Activated T-cell treated with anti-CD3 and anti-CD28 coated beads, Interleukin-2, amount 50 U/mL, for 1 hour (primary cell): ENCODE measurements around the gene FBLIM1.
A peak's percentile ranks its signal among the peaks of the same experiment; 100 is the strongest.

Source experiments
- DNase-seq: peaks from one replicate; pipeline ENCODE4 v3.0.0-alpha.2; 2020

FBLIM1 gene

GRCh38 chr1:15731735-15732685 lies 26.6 kb upstream of the FBLIM1 start:
- DNase-seq = no peak

DNA sequence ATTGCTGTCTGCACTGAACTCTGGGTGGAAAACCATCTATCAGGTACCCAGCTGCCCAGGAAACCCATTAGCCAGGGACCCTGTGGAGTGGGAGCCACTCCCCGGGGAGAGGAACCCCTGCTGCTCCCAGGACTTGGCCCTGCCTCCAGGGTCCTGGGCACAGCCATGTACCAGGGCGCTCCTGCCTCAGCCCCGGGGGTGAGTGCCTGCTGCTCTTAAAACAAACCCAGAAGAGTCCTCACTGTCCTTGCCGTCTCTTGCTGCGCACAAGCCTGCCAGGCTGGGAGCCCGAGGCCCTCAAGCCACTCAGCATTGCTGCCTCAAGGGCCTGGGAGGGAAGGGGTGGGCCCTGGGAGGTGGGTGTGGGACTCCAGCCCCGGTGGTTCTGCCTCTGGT lies 25.9 kb upstream of the FBLIM1 start:
- DNase-seq = no peak

DNA sequence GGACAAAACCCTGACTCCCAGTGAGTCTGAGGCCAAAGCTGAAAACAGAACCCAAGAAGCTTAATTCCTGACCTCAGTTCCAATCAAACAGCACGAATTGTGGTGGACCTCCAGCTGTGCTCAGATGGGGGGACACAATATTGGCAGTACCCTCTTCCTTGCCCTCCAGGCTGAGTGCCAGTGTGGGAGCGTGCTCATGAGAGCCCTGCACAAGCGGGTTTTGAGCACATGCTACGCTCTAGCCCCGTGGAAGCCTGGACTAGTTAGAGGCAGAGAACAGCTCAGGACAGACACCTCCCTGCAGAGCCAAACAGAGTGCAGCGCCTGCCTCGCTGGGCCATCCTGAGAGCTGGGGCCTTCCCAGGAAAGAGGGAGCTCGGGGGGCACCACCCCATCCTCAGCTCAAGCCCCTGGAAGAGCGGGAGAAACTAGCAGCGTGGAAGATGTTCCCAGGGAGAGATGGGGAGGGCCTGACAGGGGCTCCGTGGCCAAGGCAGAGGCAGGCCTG lies 25.3 kb upstream of the FBLIM1 start:
- DNase-seq = no peak

- DNase-seq = no peak
Measured at GRCh38 chr1:15733726-15734226, 24.8 kb upstream of the FBLIM1 start.

DNA sequence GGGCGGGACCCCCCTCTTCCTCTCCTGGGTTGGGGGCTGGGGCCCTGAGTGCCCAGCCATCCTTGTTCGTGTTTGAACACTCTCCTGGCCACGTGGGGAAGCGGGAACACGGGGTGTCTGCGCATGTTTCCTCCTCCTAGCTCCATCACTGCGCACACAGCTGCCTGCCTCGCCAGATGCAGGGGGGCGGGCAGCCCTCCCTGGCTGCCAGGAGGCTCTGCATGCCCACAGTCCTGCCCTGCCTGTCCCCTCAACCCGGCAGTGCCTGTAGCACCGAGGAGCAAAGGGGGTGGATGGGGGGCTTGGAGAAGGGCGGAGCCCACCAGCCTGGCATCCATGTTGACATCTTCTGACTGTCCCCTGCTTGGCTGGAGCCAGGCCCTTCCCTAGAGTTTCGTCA lies 24.3 kb upstream of the FBLIM1 start:
- no peak for DNase-seq

- DNase-seq = no peak
Measured at GRCh38 chr1:15734901-15735300, 23.7 kb upstream of the FBLIM1 start.

- no peak for DNase-seq
Measured at GRCh38 chr1:15735304-15736037, 23.1 kb upstream of the FBLIM1 start.

GRCh38 chr1:15736038-15736891 lies 22.3 kb upstream of the FBLIM1 start, which contains the start of gene SLC25A34:
Gene SLC25A34 (plus strand): TSS chr1:15736258. CDS start chr1:15736486, 228 bp downstream.
- no peak for DNase-seq

DNA sequence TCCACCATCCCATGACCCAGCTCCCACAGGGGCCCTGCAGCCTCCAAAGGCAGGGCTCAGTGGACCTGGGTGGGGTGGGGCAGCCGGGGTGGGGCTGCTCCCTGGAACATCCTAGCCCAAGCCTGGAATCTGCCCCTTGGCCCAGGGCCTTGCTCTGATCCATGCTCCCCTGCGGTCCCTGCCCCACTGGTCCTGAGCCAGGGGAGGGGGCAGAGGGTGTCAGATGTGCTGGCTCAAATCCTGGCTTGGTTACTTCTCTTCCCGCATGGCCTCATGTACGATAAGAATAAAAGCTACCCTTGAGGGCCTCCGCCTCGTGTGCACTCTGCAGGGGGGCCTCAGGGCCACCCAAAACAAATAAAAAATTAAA lies 21.7 kb upstream of the FBLIM1 start:
- DNase-seq = no peak

GRCh38 chr1:15737324-15738319 lies 21.0 kb upstream of the FBLIM1 start:
- no peak for DNase-seq

DNA sequence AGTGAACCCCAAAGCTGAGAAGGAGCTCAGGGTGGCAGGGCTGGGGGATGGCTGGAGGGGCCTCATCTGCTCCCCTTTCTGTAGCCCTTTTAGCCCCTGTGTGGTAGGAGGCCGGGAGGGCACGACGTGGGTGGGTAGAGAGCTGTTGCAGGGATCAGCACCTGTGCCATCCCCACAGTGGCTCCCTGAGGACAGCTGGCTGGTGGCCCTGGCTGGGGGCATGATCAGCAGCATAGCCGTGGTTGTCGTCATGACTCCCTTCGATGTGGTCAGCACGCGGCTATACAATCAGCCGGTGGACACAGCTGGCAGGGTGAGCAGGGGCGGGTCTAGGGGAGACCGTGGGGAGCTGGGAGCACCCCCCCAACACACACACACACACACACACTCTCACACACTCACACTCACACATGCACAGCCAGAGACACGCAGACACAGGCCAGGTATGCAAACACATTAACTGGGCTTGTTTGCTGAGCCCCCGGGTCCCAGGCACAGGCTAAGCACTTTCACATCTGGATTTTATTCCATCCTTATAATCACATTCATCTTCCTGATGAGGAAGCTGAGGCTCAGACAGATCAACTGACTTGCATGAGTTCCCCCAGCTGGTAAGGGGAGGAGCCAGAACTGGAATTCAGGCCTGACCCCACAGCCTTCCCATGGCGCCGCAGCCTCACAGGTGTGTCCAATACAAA lies 20.0 kb upstream of the FBLIM1 start:
- DNase-seq = no peak

DNA sequence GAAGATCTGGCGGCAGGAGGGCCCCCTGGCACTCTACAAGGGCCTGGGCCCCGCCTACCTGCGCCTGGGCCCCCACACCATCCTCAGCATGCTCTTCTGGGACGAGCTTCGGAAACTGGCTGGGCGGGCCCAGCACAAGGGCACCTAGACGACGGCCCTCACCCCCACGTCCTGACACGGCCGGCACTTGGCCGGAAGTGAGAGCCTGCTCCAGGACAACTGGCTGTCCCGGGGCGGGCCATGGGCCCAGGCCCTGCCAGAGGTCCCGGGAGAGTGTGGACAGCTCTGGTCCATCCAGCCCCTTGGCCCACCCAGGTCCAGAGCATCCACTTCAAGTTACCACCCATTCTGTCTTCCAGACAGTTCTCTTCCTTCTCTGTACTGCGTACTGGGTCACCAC lies 19.3 kb upstream of the FBLIM1 start:
- DNase-seq = no peak

DNA sequence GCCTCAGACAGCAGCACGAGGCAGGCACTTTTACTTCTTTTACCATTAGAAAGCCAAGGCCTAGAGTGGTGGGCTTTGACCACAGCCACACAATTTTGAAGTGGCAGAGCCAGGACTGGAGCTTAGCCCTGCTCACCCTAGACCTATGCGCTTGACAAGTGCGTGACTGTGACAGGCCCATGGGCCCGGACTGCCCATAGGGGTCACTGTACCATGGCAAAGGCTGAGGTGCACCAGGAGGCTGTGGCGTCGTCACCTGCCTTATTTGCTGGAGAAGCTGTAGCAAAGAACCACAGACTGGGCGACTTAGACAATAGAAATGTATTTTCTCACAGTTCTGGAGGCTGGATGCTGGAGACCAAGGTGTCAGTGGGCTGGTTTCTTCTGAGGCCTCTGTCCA lies 18.9 kb upstream of the FBLIM1 start:
- DNase-seq = no peak

DNA sequence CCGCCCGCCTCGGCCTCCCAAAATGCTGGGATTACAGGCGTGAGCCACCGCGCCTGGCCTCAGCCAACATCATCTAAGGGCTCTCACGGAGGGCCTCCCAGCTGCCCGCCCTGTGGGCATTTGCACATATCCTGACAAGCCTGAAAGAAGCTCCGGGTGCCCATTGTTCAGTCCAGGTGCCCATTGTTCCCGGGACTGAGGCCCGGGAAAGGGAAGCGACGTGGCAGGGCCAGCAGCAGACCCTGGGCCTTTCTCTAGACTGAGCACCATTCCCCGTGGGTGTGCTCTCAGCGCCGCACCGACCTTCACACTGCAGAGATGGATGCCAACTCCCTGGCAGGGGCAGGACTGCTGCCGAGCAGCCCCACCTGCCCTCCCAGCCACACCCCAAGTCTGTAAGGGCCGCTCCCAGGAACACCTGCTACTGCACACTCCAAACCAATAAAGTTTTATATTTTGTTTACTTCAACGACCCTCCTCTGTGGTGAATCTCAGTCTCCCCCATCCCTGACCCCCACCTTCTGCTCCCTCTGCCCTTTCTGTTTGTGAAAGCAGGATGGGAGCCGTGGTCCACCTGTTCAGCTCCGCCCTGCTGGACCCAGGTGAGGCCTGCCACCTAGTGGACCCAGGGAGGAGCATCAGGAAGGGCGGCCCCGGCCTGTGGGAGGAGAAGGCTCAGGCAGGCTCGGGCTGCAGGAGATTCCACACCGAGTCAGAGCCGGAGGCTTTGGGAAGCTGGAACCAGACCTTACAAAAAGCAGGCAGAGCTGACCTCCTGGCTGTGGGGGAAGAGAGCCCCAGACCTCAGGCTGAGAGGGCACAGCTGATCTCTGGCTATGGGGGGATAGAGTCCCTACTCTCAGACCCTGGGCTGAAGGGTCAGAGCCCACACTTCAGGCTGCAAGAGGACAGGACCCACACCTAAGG lies 17.4 kb upstream of the FBLIM1 start:
- peak; percentile 67 for DNase-seq

- DNase-seq = no peak
Measured at GRCh38 chr1:15742339-15742801, 16.2 kb upstream of the FBLIM1 start, which contains the start of gene TMEM82. Gene TMEM82 (plus strand): TSS chr1:15742499. CDS start chr1:15742560, 61 bp downstream.

GRCh38 chr1:15744122-15744679 lies 14.4 kb upstream of the FBLIM1 start:
- no peak for DNase-seq

GRCh38 chr1:15747378-15747777 lies 11.2 kb upstream of the FBLIM1 start:
- no peak for DNase-seq

GRCh38 chr1:15748264-15748663 lies 10.3 kb upstream of the FBLIM1 start:
- no peak for DNase-seq
